H1 (cell line): ENCODE results near the gene RBM19. TPM values are rescaled to one million over a fixed set of nuclear protein-coding genes. Genes with fewer than 3 reads are reported as not detected.

Experiments
- CTCF ChIA-PET: fragments of 300-600 bp; sonication (Branson Sonifier 250); formaldehyde crosslinking; loops from one replicate; lab custom pipeline; 2021; ENCODE audit not compliant: partially characterized antibody; lab: Charles Lee
- POLR2A ChIA-PET: fragments of 300-600 bp; sonication (Branson Sonifier 250); formaldehyde crosslinking; loops from one replicate; lab custom pipeline; 2021; ENCODE audit warnings: inconsistent platforms; ENCODE audit not compliant: partially characterized antibody; lab: Charles Lee
- DNase-seq, 2 experiments: peaks; one replicate each; pipeline versions ENCODE4 v3.0.0 to v3.0.0-alpha.2; 2010 to 2022; ENCODE audit warnings: low spot score in 2 of 2, low read depth in 1 of 2, mixed read lengths in 1 of 2
- FAIRE-seq: peaks from 2 replicates; lab custom pipeline; 2011; peaks lifted over from hg19 to GRCh38; lab: Jason Lieb, UNC
- H2AFZ ChIP-seq: 2 replicates; pipeline ENCODE4 v1.8.1; 2012; ENCODE audit warnings: low read length, inconsistent platforms
- H2AK5ac ChIP-seq: 2 replicates; pipeline ENCODE4 v1.6.1; 2013; ENCODE audit warnings: low read depth, low read length
- H2BK120ac ChIP-seq: replicated peaks from 2 replicates; pipeline ENCODE3; 2013; ENCODE audit warnings: low read depth, low read length, inconsistent platforms
- H2BK12ac ChIP-seq: 2 replicates; pipeline ENCODE4 v1.6.1; 2013; ENCODE audit warnings: low read depth, low read length
- H2BK15ac ChIP-seq: 2 replicates; pipeline ENCODE4 v1.6.1; 2013; ENCODE audit warnings: low read length
- H2BK20ac ChIP-seq: 2 replicates; pipeline ENCODE4 v1.6.1; 2013; ENCODE audit warnings: low read length
- H2BK5ac ChIP-seq: 2 replicates; pipeline ENCODE4 v1.6.1; 2013; ENCODE audit warnings: low read depth, low read length
- H3K14ac ChIP-seq: 2 replicates; pipeline ENCODE4 v1.6.1; 2013; ENCODE audit warnings: inconsistent platforms; ENCODE audit not compliant: insufficient read length
- H3K18ac ChIP-seq: 2 replicates; pipeline ENCODE4 v1.6.1; 2013; ENCODE audit warnings: low read length; ENCODE audit errors: extremely low read depth
- H3K23ac ChIP-seq: 2 replicates; pipeline ENCODE4 v1.6.1; 2013; ENCODE audit warnings: inconsistent platforms; ENCODE audit not compliant: insufficient read length
- H3K23me2 ChIP-seq: 2 replicates; pipeline ENCODE4 v1.6.1; 2013; ENCODE audit warnings: low read depth, low read length
- H3K27ac ChIP-seq: 2 replicates; pipeline ENCODE4 v1.6.1; 2011; ENCODE audit warnings: low read depth, low read length, inconsistent platforms
- H3K27me3 ChIP-seq, 4 experiments: replicated peaks in 1 of 4; 1 replicate in 1 of 4; 2 replicates in 3 of 4; pipeline versions ENCODE4 v1.6.1 to v1.8.1; 2011 to 2013; ENCODE audit warnings: low read length in 3 of 4, mild to moderate bottlenecking in 3 of 4, inconsistent platforms in 2 of 4, mixed read lengths in 2 of 4, moderate library complexity in 1 of 4; ENCODE audit not compliant: control insufficient read depth in 3 of 4, insufficient read depth in 3 of 4; ENCODE audit errors: extremely low read depth in 1 of 4
- H3K36me3 ChIP-seq, 4 experiments: 2 replicates each; pipeline versions ENCODE4 v1.6.1 to v1.8.1; 2011 to 2013; ENCODE audit warnings: mild to moderate bottlenecking in 4 of 4, low read length in 3 of 4, moderate library complexity in 2 of 4, control low read depth in 1 of 4, inconsistent platforms in 1 of 4; ENCODE audit not compliant: insufficient read depth in 4 of 4, control insufficient read depth in 2 of 4
- H3K4ac ChIP-seq: replicated peaks from 2 replicates; pipeline ENCODE3; 2013; ENCODE audit warnings: low read length, low read depth, mixed read lengths, inconsistent platforms; ENCODE audit not compliant: insufficient read length
- H3K4me1 ChIP-seq, 4 experiments: replicated peaks in 1 of 4; 1 replicate in 1 of 4; 2 replicates in 3 of 4; pipeline versions ENCODE4 v1.6.1 to v1.8.1; 2011 to 2013; ENCODE audit warnings: low read length in 3 of 4, inconsistent platforms in 2 of 4, mixed read lengths in 1 of 4; ENCODE audit not compliant: insufficient read depth in 4 of 4, control insufficient read depth in 3 of 4
- H3K4me2 ChIP-seq, 2 experiments: 2 replicates each; pipeline versions ENCODE4 v1.6.1 to v1.8.1; 2011 to 2013; ENCODE audit warnings: low read depth in 2 of 2, low read length in 2 of 2, control low read depth in 1 of 2, inconsistent platforms in 1 of 2, mild to moderate bottlenecking in 1 of 2; ENCODE audit not compliant: insufficient read depth in 1 of 2
- H3K4me3 ChIP-seq, 4 experiments: fragments of 200-600, 300-600 bp in 1 of 4; sonication (generic), shearing (Covaris generic), sonication (Bioruptor Twin) in 1 of 4; 2 replicates each; pipeline versions ENCODE4 v1.5.1 to v1.8.1; 2011 to 2016; ENCODE audit warnings: low read length in 4 of 4, low read depth in 3 of 4, control low read depth in 2 of 4, inconsistent platforms in 2 of 4, mild to moderate bottlenecking in 2 of 4, mixed read lengths in 1 of 4, moderate library complexity in 1 of 4; ENCODE audit not compliant: insufficient read depth in 2 of 4; ENCODE audit errors: extremely low read depth in 1 of 4
- H3K56ac ChIP-seq: replicated peaks from 2 replicates; pipeline ENCODE3; 2013; ENCODE audit warnings: low read depth, mild to moderate bottlenecking, mixed read lengths, low read length, inconsistent platforms; ENCODE audit not compliant: insufficient read length
- H3K79me1 ChIP-seq: 2 replicates; pipeline ENCODE4 v1.6.1; 2013; ENCODE audit warnings: low read depth, low read length, control low read depth
- H3K79me2 ChIP-seq, 2 experiments: 2 replicates each; pipeline versions ENCODE4 v1.6.1 to v1.8.1; 2012 to 2013; ENCODE audit warnings: low read length in 2 of 2, mild to moderate bottlenecking in 2 of 2, inconsistent platforms in 1 of 2; ENCODE audit not compliant: insufficient read depth in 2 of 2, control insufficient read depth in 1 of 2
- H3K9ac ChIP-seq, 4 experiments: replicated peaks in 1 of 4; 1 replicate in 1 of 4; 2 replicates in 3 of 4; pipeline versions ENCODE4 v1.6.1 to v1.8.1; 2011 to 2013; ENCODE audit warnings: low read depth in 3 of 4, low read length in 3 of 4, control low read depth in 2 of 4, mild to moderate bottlenecking in 2 of 4, moderate library complexity in 2 of 4, inconsistent platforms in 1 of 4; ENCODE audit errors: extremely low read depth in 1 of 4
- H3K9me3 ChIP-seq, 2 experiments: 2 replicates each; pipeline versions ENCODE4 v1.6.1 to v1.8.1; 2012 to 2013; ENCODE audit warnings: mild to moderate bottlenecking in 2 of 2, moderate library complexity in 2 of 2, control low read depth in 1 of 2, inconsistent platforms in 1 of 2, low read depth in 1 of 2, low read length in 1 of 2, mixed read lengths in 1 of 2; ENCODE audit not compliant: insufficient read depth in 2 of 2
- H4K20me1 ChIP-seq, 2 experiments: replicated peaks in 1 of 2; 2 replicates each; pipeline versions ENCODE3 to v1.8.1; 2011 to 2013; ENCODE audit warnings: inconsistent platforms in 2 of 2, low read length in 2 of 2, mild to moderate bottlenecking in 1 of 2; ENCODE audit not compliant: insufficient read depth in 2 of 2, control insufficient read depth in 1 of 2
- H4K5ac ChIP-seq: 2 replicates; pipeline ENCODE4 v1.6.1; 2013; ENCODE audit warnings: low read length, low read depth, mixed read lengths, inconsistent platforms; ENCODE audit not compliant: insufficient read length
- H4K8ac ChIP-seq: 2 replicates; pipeline ENCODE4 v1.8.0; 2013; ENCODE audit warnings: mild to moderate bottlenecking, moderate library complexity, low read length, inconsistent platforms; ENCODE audit not compliant: insufficient read depth; ENCODE audit errors: extremely low read depth
- H4K91ac ChIP-seq: replicated peaks from 2 replicates; pipeline ENCODE3; 2013; ENCODE audit warnings: low read length, mixed read lengths, inconsistent platforms; ENCODE audit not compliant: insufficient read length
- RAD21 ChIP-seq, 2 experiments: IDR thresholded peaks in 1 of 2; conservative IDR thresholded peaks in 1 of 2; 2 replicates each; pipeline ENCODE4 v1.6.1; 2011; ENCODE audit warnings: low read depth in 2 of 2, low read length in 2 of 2, improper control_type of control experiment in 1 of 2, inconsistent platforms in 1 of 2, mild to moderate bottlenecking in 1 of 2, moderate library complexity in 1 of 2
- RFX5 ChIP-seq: IDR thresholded peaks from 2 replicates; pipeline ENCODE4 v1.6.1; 2011; ENCODE audit warnings: low read depth, low read length, improper control_type of control experiment, borderline replicate concordance
- WGBS, 2 experiments: shearing (Covaris generic) in 1 of 2; methylation state at CpG; one replicate each; pipeline versions ENCODE4 v1.1.6 to v1.1.7; 2013 to 2015; ENCODE audit warnings: low lambda C conversion rate in 2 of 2, mixed read lengths in 2 of 2, inconsistent platforms in 1 of 2, low coverage in 1 of 2, missing lambda C conversion rate in 1 of 2; ENCODE audit not compliant: insufficient replicate concordance in 2 of 2, insufficient coverage in 1 of 2, insufficient read length in 1 of 2; ENCODE audit errors: extremely low coverage in 1 of 2, missing lambda C conversion rate in 1 of 2; 5-methylcytosine and 5-hydroxymethylcytosine counted together
- polyA plus RNA-seq, 7 experiments: library from polyadenylated mRNA; depleted of rRNA in 3 of 7; stranded (reverse) in 5 of 7; unstranded in 2 of 7; fragments of >200 nt in 5 of 7; fragments of 200-250 nt in 2 of 7; gene quantifications; 1 replicate in 5 of 7; 2 replicates in 1 of 7; 4 replicates in 1 of 7; pipeline versions ENCODE4 v1.2.1 to v1.2.3, GENCODE V29; 2011 to 2013; ENCODE audit warnings: missing spikeins in 2 of 7, mixed read lengths in 2 of 7
- total RNA-seq: library from RNA; stranded (reverse); fragmentation: NEBNext Ultra II Directional; extraction: Animal tissue kit (Norgen Biotek cat#: 25700); gene quantifications from 2 replicates; pipeline ENCODE4 v1.2.1, GENCODE V29; 2021

The RBM19 gene
- total and polyA plus RNA-seq, 2 of the 8 experiments (the other 6 are each of a cell fraction or from before 2014, with no cell fraction given) = 23.4 to 61.9 TPM

- Histone ChIP-seq H2BK5ac (no peak overlapping the region), H3K14ac (no peak overlapping the region), H3K27me3 (no peaks in the 10 kb centered on the region), H3K4me2 (no peak overlapping the region), H4K8ac (no peak overlapping the region), H4K5ac (no peak overlapping the region), H3K79me2 (no peaks in the 10 kb centered on the region)
- TF ChIP-seq RAD21 (IDR thresholded peaks at IDR 0.05 in 1 of 2, conservative IDR thresholded peaks at IDR 0.05 in 1 of 2; ENCODE audit: low read depth in 2 of 2, low read length in 2 of 2) (no peak), RFX5 (no peak)
- TF ChIP-seq, all 59 proteins: peak for 0
- Histone ChIP-seq H4K91ac (no peak overlapping the region), H3K23ac (no peak overlapping the region), H3K9me3 (no peaks in the 10 kb centered on the region), H3K36me3 (peaks cover 4 to 15% (median 12%) of the 10 kb centered on the region in 4 experiments; a peak in 5 of 8 replicates), H2BK20ac (no peak overlapping the region), H4K20me1 (peaks cover 0 to 2% of the 10 kb centered on the region in 2 experiments), H3K79me1 (no peaks in the 10 kb centered on the region), H3K4ac (no peak overlapping the region), H2BK12ac (no peak overlapping the region), H2BK120ac (no peak overlapping the region), H2BK15ac (no peak overlapping the region), H3K23me2 (no peaks in the 10 kb centered on the region), H3K56ac (no peak overlapping the region), H3K4me1 (peaks cover 0 to 2% (median 0%) of the 10 kb centered on the region in 4 experiments; a peak in 1 of 7 replicates), H3K4me3 (no peak overlapping the region), H3K18ac (no peak overlapping the region), H2AK5ac (no peak overlapping the region), H3K27ac (no peak overlapping the region; the same call in 1 of the 2 replicates), H3K9ac (peak overlapping the region in 1 of 4 experiments; percentile 6; a peak in 1 of 7 replicates), H2AFZ (no peak overlapping the region)
- FAIRE-seq = no peak
- CTCF ChIA-PET = interaction anchor here (0.6 to 3.2 kb wide), 10 partner anchors 10 to 256 kb away, joined by 3 to 21 read pairs (median 4); no protein-coding TSS in a partner anchor
- POLR2A ChIA-PET = no interaction called here
- WGBS, 2 experiments = 86% methylated on average over 6 of the region's 6 CpGs; no CpG with 5 or more reads in 1 of the 2 experiments
- DNase-seq = no peak
Measured at GRCh38 chr12:113910751-113911272, 55.3 kb downstream of the RBM19 start.
